CD14-positive monocyte (primary cell): ENCODE measurements around the gene CRISPLD2. TPM values are rescaled to one million over a fixed set of nuclear protein-coding genes. Genes with fewer than 3 reads are reported as not detected.

Source experiments
- DNase-seq, 3 donors: peaks; one replicate each; pipeline ENCODE4 v3.0.0-alpha.2; 2011 to 2022
- H2AFZ ChIP-seq: 2 replicates; pipeline ENCODE4 v1.6.0; 2012; ENCODE audit warnings: mild to moderate bottlenecking, low read depth, low read length, inconsistent platforms; ENCODE audit not compliant: insufficient read depth, poor library complexity, severe bottlenecking
- H3K27ac ChIP-seq, 2 donors: 1 replicate in 1 of 2; 2 replicates in 1 of 2; pipeline ENCODE4 v1.5.1; 2012 to 2013; ENCODE audit warnings: low read length in 2 of 2, control low read depth in 1 of 2, inconsistent platforms in 1 of 2, low read depth in 1 of 2, mild to moderate bottlenecking in 1 of 2
- H3K27me3 ChIP-seq, 2 donors: one replicate each; pipeline versions ENCODE4 v1.6.0 to v1.6.1; 2011 to 2013; ENCODE audit warnings: low read length in 2 of 2; ENCODE audit not compliant: control insufficient read depth in 2 of 2, insufficient read depth in 2 of 2
- H3K36me3 ChIP-seq, 2 donors: replicated peaks in 1 of 2; 1 replicate in 1 of 2; 2 replicates in 1 of 2; pipeline versions ENCODE4 v1.5.1 to v1.6.1; 2012 to 2013; ENCODE audit warnings: low read length in 2 of 2, control low read depth in 1 of 2, inconsistent platforms in 1 of 2, mild to moderate bottlenecking in 1 of 2; ENCODE audit not compliant: insufficient read depth in 2 of 2, control insufficient read depth in 1 of 2
- H3K4me1 ChIP-seq, 2 donors: 1 replicate in 1 of 2; 2 replicates in 1 of 2; pipeline versions ENCODE4 v1.5.1 to v1.6.1; 2012 to 2013; ENCODE audit warnings: low read length in 2 of 2, control low read depth in 1 of 2, inconsistent platforms in 1 of 2, mild to moderate bottlenecking in 1 of 2, moderate library complexity in 1 of 2; ENCODE audit not compliant: insufficient read depth in 2 of 2, control insufficient read depth in 1 of 2
- H3K4me2 ChIP-seq: replicated peaks from 2 replicates; pipeline ENCODE3; 2012; ENCODE audit warnings: low read length, moderate library complexity, mild to moderate bottlenecking; ENCODE audit not compliant: poor library complexity, severe bottlenecking; ENCODE audit errors: extremely low read depth
- H3K4me3 ChIP-seq, 3 experiments: fragments of 200-600 bp in 1 of 3; sonication (generic) in 1 of 3; replicated peaks in 1 of 3; 1 replicate in 2 of 3; 2 replicates in 1 of 3; pipeline ENCODE4 v1.5.1; 2011 to 2013; ENCODE audit warnings: low read length in 3 of 3, mild to moderate bottlenecking in 3 of 3, control low read depth in 2 of 3, low read depth in 2 of 3, inconsistent platforms in 1 of 3, moderate library complexity in 1 of 3
- H3K79me2 ChIP-seq: 2 replicates; pipeline ENCODE4 v1.6.0; 2012; ENCODE audit warnings: mild to moderate bottlenecking, control low read depth, inconsistent platforms, low read length, moderate library complexity; ENCODE audit not compliant: insufficient read depth
- H3K9ac ChIP-seq: 2 replicates; pipeline ENCODE4 v1.6.0; 2017; ENCODE audit warnings: low read length, mild to moderate bottlenecking; ENCODE audit not compliant: insufficient read depth, poor library complexity, severe bottlenecking
- H3K9me3 ChIP-seq, 2 donors: replicated peaks in 1 of 2; 1 replicate in 1 of 2; 2 replicates in 1 of 2; pipeline versions ENCODE4 v1.5.1 to v1.6.1; 2012 to 2013; ENCODE audit warnings: low read length in 2 of 2, control low read depth in 1 of 2; ENCODE audit not compliant: control insufficient read depth in 1 of 2, insufficient read depth in 1 of 2
- H4K20me1 ChIP-seq: 2 replicates; pipeline ENCODE4 v1.6.0; 2012; ENCODE audit warnings: mild to moderate bottlenecking, low read length, control low read depth, moderate library complexity; ENCODE audit not compliant: insufficient read depth
- H3K27ac Mint-ChIP-seq, 7 donors: one replicate each; pipeline ENCODE4 v1.8.0; 2020; ENCODE audit warnings: mild to moderate bottlenecking in 7 of 7, mixed read lengths in 7 of 7, moderate library complexity in 6 of 7, inconsistent platforms in 2 of 7
- H3K27me3 Mint-ChIP-seq, 3 donors: one replicate each; pipeline ENCODE4 v1.8.0; 2021 to 2022; ENCODE audit warnings: low read depth in 3 of 3, mild to moderate bottlenecking in 3 of 3, mixed read lengths in 3 of 3, moderate library complexity in 3 of 3, inconsistent platforms in 1 of 3
- H3K36me3 Mint-ChIP-seq, 2 donors: one replicate each; pipeline ENCODE4 v1.8.0; 2020; ENCODE audit warnings: mixed read lengths in 2 of 2, inconsistent platforms in 1 of 2, mild to moderate bottlenecking in 1 of 2
- H3K4me1 Mint-ChIP-seq: one replicate; pipeline ENCODE4 v1.8.0; 2020; ENCODE audit warnings: mild to moderate bottlenecking, mixed read lengths
- H3K4me3 Mint-ChIP-seq, 2 donors: one replicate each; pipeline ENCODE4 v1.8.0; 2020; ENCODE audit warnings: mild to moderate bottlenecking in 2 of 2, mixed read lengths in 2 of 2, moderate library complexity in 1 of 2
- H3K9me3 Mint-ChIP-seq, 7 donors: one replicate each; pipeline ENCODE4 v1.8.0; 2020 to 2022; ENCODE audit warnings: mixed read lengths in 7 of 7, mild to moderate bottlenecking in 6 of 7, moderate library complexity in 6 of 7, inconsistent platforms in 2 of 7
- WGBS: methylation state at CpG from one replicate; pipeline ENCODE4 v1.1.5; 2013; ENCODE audit warnings: missing lambda C conversion rate; ENCODE audit not compliant: insufficient coverage; 5-methylcytosine and 5-hydroxymethylcytosine counted together
- intact Hi-C, 2 donors: fragments of 100-400 bp; cut with micrococcal nuclease; formaldehyde crosslinking; loops; one replicate each; pipeline versions ENCODE4 v1.15.0 to v1.15.1; 2023
- polyA plus RNA-seq, 3 donors: library from polyadenylated mRNA; depleted of rRNA in 1 of 3; unstranded in 2 of 3; stranded (reverse) in 1 of 3; fragments of 300-500 nt in 2 of 3; fragments of >200 nt in 1 of 3; fragmentation: Illumina TruSeq in 2 of 3; gene quantifications; 1 replicate in 2 of 3; 2 replicates in 1 of 3; pipeline ENCODE4 v1.2.3, GENCODE V29; 2012 to 2021
- TF ChIP-seq, protein P1 (sequence below): fragments of 200-600 bp; IDR thresholded peaks from one replicate; pipeline ENCODE4 v1.8.0; 2022; ENCODE audit warnings: antibody characterized with exemption, mild to moderate bottlenecking

Gene CRISPLD2
- polyA plus RNA-seq, 3 donors, result 40.7 to 90.4 (median 69.0) TPM

GRCh38 chr16:84774810-84775209, 45.0 kb upstream of the CRISPLD2 start:
- Histone ChIP-seq H3K4me1 (peaks cover 24 to 26% of the 10 kb centered on the region in 2 donors), H4K20me1 (no peaks in the 10 kb centered on the region), H3K27ac (peak overlapping the region; percentile 77 to 95), H3K36me3 (peaks cover 71 to 89% of the 10 kb centered on the region in 2 donors), H2AFZ (peak overlapping the region; percentile 41), H3K4me3 (peak overlapping the region in 1 of 3 experiments; percentile 28), H3K9ac (peak overlapping the region; percentile 54), H3K27me3 (no peaks in the 10 kb centered on the region), H3K4me2 (peak overlapping the region; percentile 18), H3K9me3 (no peaks in the 10 kb centered on the region), H3K79me2 (peaks cover 11% of the 10 kb centered on the region)
- peak; percentile 80 to 92 (median 88) for DNase-seq
- peaks cover 25% of the 10 kb centered on the region for H3K4me1 Mint-ChIP-seq
- TF ChIP-seq, protein P1, sequence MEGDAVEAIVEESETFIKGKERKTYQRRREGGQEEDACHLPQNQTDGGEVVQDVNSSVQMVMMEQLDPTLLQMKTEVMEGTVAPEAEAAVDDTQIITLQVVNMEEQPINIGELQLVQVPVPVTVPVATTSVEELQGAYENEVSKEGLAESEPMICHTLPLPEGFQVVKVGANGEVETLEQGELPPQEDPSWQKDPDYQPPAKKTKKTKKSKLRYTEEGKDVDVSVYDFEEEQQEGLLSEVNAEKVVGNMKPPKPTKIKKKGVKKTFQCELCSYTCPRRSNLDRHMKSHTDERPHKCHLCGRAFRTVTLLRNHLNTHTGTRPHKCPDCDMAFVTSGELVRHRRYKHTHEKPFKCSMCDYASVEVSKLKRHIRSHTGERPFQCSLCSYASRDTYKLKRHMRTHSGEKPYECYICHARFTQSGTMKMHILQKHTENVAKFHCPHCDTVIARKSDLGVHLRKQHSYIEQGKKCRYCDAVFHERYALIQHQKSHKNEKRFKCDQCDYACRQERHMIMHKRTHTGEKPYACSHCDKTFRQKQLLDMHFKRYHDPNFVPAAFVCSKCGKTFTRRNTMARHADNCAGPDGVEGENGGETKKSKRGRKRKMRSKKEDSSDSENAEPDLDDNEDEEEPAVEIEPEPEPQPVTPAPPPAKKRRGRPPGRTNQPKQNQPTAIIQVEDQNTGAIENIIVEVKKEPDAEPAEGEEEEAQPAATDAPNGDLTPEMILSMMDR, result no peak
- 0% methylated on average over 3 of the region's 4 CpGs for WGBS
- H3K27me3 Mint-ChIP-seq, result peaks cover 0 to 2% (median 2%) of the 10 kb centered on the region in 3 donors
- H3K4me3 Mint-ChIP-seq, result peak overlapping the region in 1 of 2 donors; percentile 71
- H3K27ac Mint-ChIP-seq, result peak overlapping the region; percentile 85 to 98 (median 95)
- intact Hi-C loops, result loop anchor here in 1 of 2 donors (5.0 kb wide), 1 partner anchor 47 kb away; no protein-coding TSS in a partner anchor
- no peaks in the 10 kb centered on the region for H3K9me3 Mint-ChIP-seq
- H3K36me3 Mint-ChIP-seq, result peaks cover 78 to 94% of the 10 kb centered on the region in 2 donors

GRCh38 chr16:84775262-84775810, 44.4 kb upstream of the CRISPLD2 start:
- Histone ChIP-seq H3K36me3 (peaks cover 73 to 89% of the 10 kb centered on the region in 2 donors), H3K9me3 (no peaks in the 10 kb centered on the region), H3K4me3 (peak overlapping the region in 1 of 3 experiments; percentile 28), H3K27me3 (no peaks in the 10 kb centered on the region), H3K79me2 (peaks cover 11% of the 10 kb centered on the region), H2AFZ (peak overlapping the region; percentile 41), H3K9ac (peak overlapping the region; percentile 54), H3K27ac (peak overlapping the region; percentile 77 to 95), H3K4me2 (peak overlapping the region; percentile 18), H4K20me1 (no peaks in the 10 kb centered on the region), H3K4me1 (peaks cover 24 to 26% of the 10 kb centered on the region in 2 donors)
- WGBS, result 100% methylated on average over 8 of the region's 14 CpGs
- DNase-seq, result peak in 1 of 3 donors; percentile 39
- Mint-ChIP-seq H3K9me3 (peaks cover 0 to 4% (median 2%) of the 10 kb centered on the region in 7 donors), H3K27me3 (peaks cover 0 to 2% (median 2%) of the 10 kb centered on the region in 3 donors), H3K27ac (peak overlapping the region; percentile 85 to 98 (median 95)), H3K36me3 (peaks cover 78 to 94% of the 10 kb centered on the region in 2 donors), H3K4me3 (peak overlapping the region in 1 of 2 donors; percentile 66), H3K4me1 (peaks cover 25% of the 10 kb centered on the region)
- intact Hi-C loops, result loop anchor here in 1 of 2 donors (5.0 kb wide), 1 partner anchor 47 kb away; no protein-coding TSS in a partner anchor
- TF ChIP-seq, protein P1, result no peak
